ENCODE data around the gene SH2D1A.
"Not testable (repeated sequence)": the region's sequence is repeated elsewhere in the genome, so short reads cannot be mapped to it uniquely, and the experiment has no call there.

SH2D1A gene

DNA sequence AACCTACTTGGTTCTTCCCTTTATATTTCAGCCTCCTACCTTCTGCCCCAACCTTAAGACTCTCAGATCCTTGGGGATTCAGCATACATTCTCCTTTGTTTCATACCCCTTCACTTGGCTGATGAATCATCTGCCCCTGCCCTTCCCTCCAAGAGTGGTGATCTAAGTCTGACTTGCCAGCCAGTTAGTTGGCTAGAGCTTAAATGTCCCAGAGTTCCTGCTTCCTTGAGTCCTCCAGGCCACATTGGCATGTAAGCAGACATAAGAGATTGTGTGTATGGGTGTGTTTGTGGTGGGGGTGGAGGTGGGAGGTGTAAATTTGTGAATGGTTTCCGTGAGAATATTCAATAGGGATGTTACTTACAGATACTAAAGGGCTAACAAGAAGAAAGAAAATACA lies 17.6 kb upstream of the SH2D1A start:
- TF ChIP-seq ELF4 (IDR thresholded peaks at IDR 0.05) (no peak), FOXK2 (IDR thresholded peaks at IDR 0.05) (no peak), SUZ12 (IDR thresholded peaks at IDR 0.05) (no peak), TARDBP (IDR thresholded peaks at IDR 0.05) (no peak), NFRKB (IDR thresholded peaks at IDR 0.05) (no peak), BHLHE40 (IDR thresholded peaks at IDR 0.05; ENCODE audit: borderline replicate concordance) (no peak), SP1 (IDR thresholded peaks at IDR 0.05) (no peak), ZNF384 (IDR thresholded peaks at IDR 0.05) (no peak), ARNT (IDR thresholded peaks at IDR 0.05) (no peak)
- ChIA-PET CTCF (no interaction called here), POLR2A (no interaction called here)
- no peak for DNase-seq (ENCODE audit: extremely low spot score)

DNA sequence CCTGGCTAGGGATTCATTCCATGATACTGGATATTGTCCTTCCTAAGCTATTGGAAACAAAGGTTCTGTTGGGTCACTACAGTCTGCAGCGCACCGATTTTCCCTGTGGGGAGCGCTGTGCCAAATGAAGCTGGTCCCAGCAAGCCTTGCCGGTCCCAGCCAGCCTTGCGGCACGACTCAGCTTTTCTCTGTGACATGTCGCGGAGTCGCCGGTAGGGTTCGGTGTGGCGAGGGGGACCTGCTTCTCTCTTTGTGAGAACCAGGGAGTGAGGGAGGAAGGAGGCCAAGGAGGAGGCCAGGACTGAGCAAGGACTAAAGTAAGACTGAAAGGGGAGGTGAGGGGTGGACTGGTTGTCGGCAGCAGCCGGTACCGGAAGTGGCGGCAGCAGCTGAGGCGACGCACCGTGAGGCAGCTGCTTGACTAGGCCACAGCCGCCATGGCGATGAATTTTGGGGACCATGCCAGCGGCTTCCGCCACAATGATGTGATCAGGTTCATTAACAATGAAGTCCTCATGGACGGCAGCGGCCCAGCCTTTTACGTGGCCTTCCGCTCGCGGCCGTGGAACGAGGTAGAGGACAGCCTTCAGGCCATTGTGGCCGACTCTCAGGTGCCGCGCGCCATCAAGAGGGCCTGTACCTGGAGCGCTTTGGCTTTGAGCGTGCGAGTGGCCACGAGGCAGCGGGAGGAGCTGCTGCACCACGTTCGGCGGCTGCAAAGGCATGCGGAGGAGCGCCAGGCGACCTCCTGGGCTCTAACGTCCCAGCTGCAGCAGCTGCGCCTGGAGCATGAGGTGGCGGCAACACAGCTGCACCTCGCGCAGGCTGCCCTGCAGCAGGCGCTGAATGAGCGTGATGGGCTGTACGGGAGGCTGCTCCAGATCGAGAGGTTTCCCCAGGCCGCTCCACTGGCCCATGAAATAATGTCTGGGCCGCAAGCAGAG lies 13.6 kb upstream of the SH2D1A start, which contains the start of gene TEX13D:
TEX13D (plus strand) TSS at position 180 of the 944 bp plus-strand sequence; CDS start at position 438, 258 bp downstream.
- DNase-seq (ENCODE audit: extremely low spot score): no peak
- POLR2A ChIA-PET: no interaction called here
- TF ChIP-seq NFRKB (IDR thresholded peaks at IDR 0.05) (no peak), TARDBP (IDR thresholded peaks at IDR 0.05) (no peak), L3MBTL2 (conservative IDR thresholded peaks at IDR 0.05) (no peak), ZNF384 (IDR thresholded peaks at IDR 0.05) (no peak), HDGF (IDR thresholded peaks at IDR 0.05; ENCODE audit: borderline replicate concordance) (no peak), SP1 (IDR thresholded peaks at IDR 0.05) (no peak), FOXM1 (IDR thresholded peaks at IDR 0.05; ENCODE audit: borderline replicate concordance) (no peak)
- CTCF ChIA-PET: no interaction called here

DNA sequence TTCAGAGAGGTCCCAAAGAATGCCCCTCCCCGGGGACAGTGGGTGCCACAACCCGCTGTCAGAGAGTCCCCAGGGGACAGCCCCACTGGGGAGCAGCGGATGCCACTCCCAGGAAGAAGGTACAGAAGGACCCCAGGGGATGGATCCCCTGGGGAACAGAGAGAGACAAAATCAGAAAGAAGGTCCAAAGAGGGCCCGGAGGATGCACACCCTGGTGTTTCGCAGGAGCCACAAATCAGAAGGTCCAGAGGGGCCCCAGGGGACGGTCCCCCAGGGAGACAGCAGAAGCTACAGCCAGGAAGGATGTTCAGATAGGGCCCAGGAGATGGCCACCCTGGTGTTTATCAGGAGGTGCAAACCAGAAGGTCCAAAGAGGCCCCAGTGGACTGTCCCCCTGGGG lies 12.5 kb upstream of the SH2D1A start:
- TF ChIP-seq FOXA1 (IDR thresholded peaks at IDR 0.05): no peak
- TF ChIP-seq NFRKB (IDR thresholded peaks at IDR 0.05): no peak
- TF ChIP-seq, protein P1, sequence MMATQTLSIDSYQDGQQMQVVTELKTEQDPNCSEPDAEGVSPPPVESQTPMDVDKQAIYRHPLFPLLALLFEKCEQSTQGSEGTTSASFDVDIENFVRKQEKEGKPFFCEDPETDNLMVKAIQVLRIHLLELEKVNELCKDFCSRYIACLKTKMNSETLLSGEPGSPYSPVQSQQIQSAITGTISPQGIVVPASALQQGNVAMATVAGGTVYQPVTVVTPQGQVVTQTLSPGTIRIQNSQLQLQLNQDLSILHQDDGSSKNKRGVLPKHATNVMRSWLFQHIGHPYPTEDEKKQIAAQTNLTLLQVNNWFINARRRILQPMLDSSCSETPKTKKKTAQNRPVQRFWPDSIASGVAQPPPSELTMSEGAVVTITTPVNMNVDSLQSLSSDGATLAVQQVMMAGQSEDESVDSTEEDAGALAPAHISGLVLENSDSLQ (IDR thresholded peaks at IDR 0.05): no peak
- TF ChIP-seq CTBP1 (IDR thresholded peaks at IDR 0.05; ENCODE audit: borderline replicate concordance): no peak
- no peak for TF ChIP-seq TARDBP (IDR thresholded peaks at IDR 0.05)
- TF ChIP-seq ZNF384 (IDR thresholded peaks at IDR 0.05): no peak
- ChIA-PET POLR2A (no interaction called here), CTCF (no interaction called here)
- no peak for DNase-seq (ENCODE audit: extremely low spot score)

DNA sequence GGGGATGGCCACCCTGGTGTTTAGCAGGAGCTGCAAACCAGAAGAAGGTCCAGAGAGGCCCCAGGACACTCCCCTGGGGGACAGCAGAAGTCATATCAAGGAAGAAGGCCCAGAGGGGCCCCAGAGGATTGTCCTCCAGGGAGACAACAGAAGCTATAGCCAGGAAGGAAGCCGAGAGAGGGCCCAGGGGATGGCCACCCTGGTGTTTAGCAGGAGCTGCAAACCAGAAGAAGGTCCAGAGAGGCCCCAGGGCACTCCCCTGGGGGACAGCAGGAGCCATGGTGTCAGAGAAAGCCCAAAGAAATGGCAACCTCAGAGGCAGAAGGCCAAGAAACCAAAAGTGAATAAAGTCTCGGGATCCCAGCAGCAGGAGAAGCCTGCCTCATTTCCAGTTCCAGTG lies 11.8 kb upstream of the SH2D1A start:
- CTCF ChIA-PET; DNase-seq (ENCODE audit: extremely low spot score); POLR2A ChIA-PET: not testable (repeated sequence)

DNA sequence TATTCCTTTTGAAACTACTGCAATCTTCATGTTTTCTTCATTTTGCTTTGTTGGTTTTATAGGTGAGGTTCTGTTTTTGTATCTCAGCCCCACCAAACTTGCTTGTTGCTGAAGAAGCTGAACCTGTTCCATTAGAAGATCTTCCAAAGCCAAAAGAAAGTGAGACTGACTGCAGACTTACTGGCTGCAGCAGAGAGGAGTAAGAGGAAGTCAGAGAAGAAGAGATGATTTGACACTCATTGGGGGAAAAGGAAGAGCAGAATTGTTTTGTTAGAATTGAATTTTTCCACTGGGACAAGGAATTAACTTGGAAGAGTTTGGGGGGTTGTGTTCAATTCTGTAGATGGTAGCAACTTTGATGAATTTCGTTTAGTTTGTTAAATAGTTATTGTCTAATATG lies 10.8 kb upstream of the SH2D1A start:
- DNase-seq (ENCODE audit: extremely low spot score): no peak
- POLR2A ChIA-PET: no interaction called here
- no peak for TF ChIP-seq ELF4 (IDR thresholded peaks at IDR 0.05)
- CTCF ChIA-PET: no interaction called here

DNA sequence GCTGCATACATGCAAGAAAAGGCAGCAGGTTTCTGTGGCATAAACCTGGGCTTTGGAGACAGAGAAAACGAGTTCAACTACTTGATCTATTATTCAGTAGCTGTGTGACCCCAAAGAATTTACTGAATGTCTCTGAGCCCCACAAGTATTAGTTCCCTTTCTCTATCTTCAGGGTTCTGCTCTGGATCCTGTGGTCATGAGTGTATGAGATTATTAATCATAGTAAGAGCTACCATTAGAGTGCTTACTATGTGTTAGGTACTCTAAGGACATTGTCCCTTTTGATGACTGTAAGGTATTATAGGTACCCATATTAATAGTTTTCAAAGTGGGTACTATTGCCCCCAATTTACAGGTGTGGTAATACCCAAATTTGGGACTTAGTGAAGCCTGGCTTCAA lies 8.4 kb upstream of the SH2D1A start:
- CTCF ChIA-PET: no interaction called here
- no peak for TF ChIP-seq TARDBP (IDR thresholded peaks at IDR 0.05)
- no peak for TF ChIP-seq HDGF (IDR thresholded peaks at IDR 0.05; ENCODE audit: borderline replicate concordance)
- POLR2A ChIA-PET: no interaction called here
- no peak for DNase-seq (ENCODE audit: extremely low spot score)

DNA sequence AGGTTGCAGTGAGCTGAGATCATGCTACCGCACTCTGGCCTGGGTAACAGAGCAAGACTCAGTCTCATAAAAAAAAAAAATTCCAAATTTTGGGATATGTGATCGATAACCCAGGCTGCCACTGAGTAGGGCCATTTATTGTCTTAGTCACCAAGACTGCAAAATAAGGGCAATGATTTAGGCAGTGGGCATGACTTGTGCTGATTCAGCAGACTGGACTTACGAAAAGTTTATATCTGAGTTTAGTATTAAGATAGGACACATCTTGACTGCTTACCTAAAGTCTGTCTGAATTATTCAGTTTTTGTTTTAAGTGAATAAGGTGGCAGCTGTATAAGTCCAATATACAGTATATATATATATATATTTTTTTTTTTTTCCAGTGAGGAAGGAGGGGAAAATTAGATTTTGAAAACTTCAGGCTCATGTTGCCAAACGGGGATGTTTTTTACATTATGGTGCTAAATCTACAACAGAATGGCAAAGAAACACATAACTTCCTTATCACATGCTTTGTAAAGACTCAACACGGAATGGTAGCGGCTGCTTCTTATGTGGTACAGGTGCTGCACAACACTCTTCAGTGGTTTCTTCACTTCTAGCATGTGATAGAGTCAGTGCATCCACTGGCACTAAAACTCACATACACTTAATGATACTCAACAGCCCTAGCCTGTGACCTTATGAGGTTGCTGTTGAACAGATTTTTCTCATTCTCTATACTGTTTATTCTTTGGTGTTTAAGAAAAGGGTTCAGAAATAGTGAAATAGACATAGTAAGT lies 7.4 kb upstream of the SH2D1A start:
- CTCF ChIA-PET: no interaction called here
- no peak for TF ChIP-seq BHLHE40 (IDR thresholded peaks at IDR 0.05; ENCODE audit: borderline replicate concordance)
- TF ChIP-seq SUZ12 (IDR thresholded peaks at IDR 0.05): no peak
- no peak for TF ChIP-seq LEF1 (IDR thresholded peaks at IDR 0.05; ENCODE audit: borderline replicate concordance)
- TF ChIP-seq TARDBP (IDR thresholded peaks at IDR 0.05): no peak
- no peak for TF ChIP-seq ZNF384 (IDR thresholded peaks at IDR 0.05)
- no peak for TF ChIP-seq NFRKB (IDR thresholded peaks at IDR 0.05)
- TF ChIP-seq, protein P1 (IDR thresholded peaks at IDR 0.05): no peak
- TF ChIP-seq CTBP1 (IDR thresholded peaks at IDR 0.05; ENCODE audit: borderline replicate concordance): no peak
- no peak for TF ChIP-seq L3MBTL2 (conservative IDR thresholded peaks at IDR 0.05)
- TF ChIP-seq ELF4 (IDR thresholded peaks at IDR 0.05): no peak
- TF ChIP-seq FOXM1 (IDR thresholded peaks at IDR 0.05; ENCODE audit: borderline replicate concordance): no peak
- no peak for TF ChIP-seq HDGF (IDR thresholded peaks at IDR 0.05; ENCODE audit: borderline replicate concordance)
- no peak for TF ChIP-seq FOXA1 (IDR thresholded peaks at IDR 0.05)
- no peak for TF ChIP-seq ARNT (IDR thresholded peaks at IDR 0.05)
- no peak for TF ChIP-seq SP1 (IDR thresholded peaks at IDR 0.05)
- TF ChIP-seq FOXK2 (IDR thresholded peaks at IDR 0.05): no peak
- POLR2A ChIA-PET: no interaction called here
- no peak for DNase-seq (ENCODE audit: extremely low spot score)

Data from HEK293T (cell line).